HepG2 (cell line): ENCODE measurements around the gene PTGR3. TPM values are rescaled to one million over a fixed set of nuclear protein-coding genes. Genes with fewer than 3 reads are reported as not detected.

Experiments used
- GATA4 ChIP-seq: sonication (generic); IDR thresholded peaks from 2 replicates; pipeline ENCODE4 v1.6.1; 2016; ENCODE audit warnings: antibody characterized with exemption, low read depth, borderline replicate concordance
- GZF1 ChIP-seq: sonication (generic); formaldehyde crosslinking; IDR thresholded peaks from 2 replicates; pipeline ENCODE4 v1.5.1; 2020; ENCODE audit warnings: mild to moderate bottlenecking, missing genetic modification reagents
- KDM4B ChIP-seq: sonication (generic); formaldehyde crosslinking; IDR thresholded peaks from 2 replicates; pipeline ENCODE4 v1.4.0; 2020; ENCODE audit warnings: missing genetic modification reagents
- KLF6 ChIP-seq: IDR thresholded peaks from 2 replicates; pipeline ENCODE4 v1.8.0; 2016; ENCODE audit warnings: missing biosample characterization, missing genetic modification reagents
- KMT2A ChIP-seq: sonication (generic); formaldehyde crosslinking; IDR thresholded peaks from 2 replicates; pipeline ENCODE4 v1.4.0; 2020; ENCODE audit warnings: missing genetic modification reagents
- RBM39 ChIP-seq: fragments of 200-400 bp; formaldehyde crosslinking; IDR thresholded peaks from one replicate; pipeline ENCODE4 v1.6.1; 2018; ENCODE audit warnings: antibody characterized with exemption, mild to moderate bottlenecking, low read depth, low read length; ENCODE audit not compliant: poor library complexity, severe bottlenecking
- STAG1 ChIP-seq: sonication (generic); formaldehyde crosslinking; IDR thresholded peaks from 2 replicates; pipeline ENCODE4 v1.4.0; 2020; ENCODE audit warnings: missing genetic modification reagents
- YEATS4 ChIP-seq: sonication (generic); formaldehyde crosslinking; IDR thresholded peaks from 2 replicates; pipeline ENCODE4 v1.4.0; 2020; ENCODE audit warnings: missing genetic modification reagents, borderline replicate concordance
- ZFP1 ChIP-seq: IDR thresholded peaks from 2 replicates; pipeline ENCODE4 v1.6.1; 2016
- ZFY ChIP-seq: sonication (generic); formaldehyde crosslinking; IDR thresholded peaks from 2 replicates; pipeline ENCODE4 v1.4.0; 2020; ENCODE audit warnings: missing genetic modification reagents
- ZNF292 ChIP-seq: sonication (generic); formaldehyde crosslinking; IDR thresholded peaks from 2 replicates; pipeline ENCODE4 v1.8.1; 2022; ENCODE audit warnings: mild to moderate bottlenecking, low read depth, missing genetic modification reagents, borderline replicate concordance
- ZNF446 ChIP-seq: sonication (generic); formaldehyde crosslinking; IDR thresholded peaks from 2 replicates; pipeline ENCODE4 v1.5.0; 2020; ENCODE audit warnings: mild to moderate bottlenecking, missing genetic modification reagents
- ZNF547 ChIP-seq: sonication (generic); formaldehyde crosslinking; IDR thresholded peaks from 2 replicates; pipeline ENCODE4 v1.5.1; 2020; ENCODE audit warnings: mild to moderate bottlenecking, missing genetic modification reagents
- ZNF674 ChIP-seq: sonication (generic); formaldehyde crosslinking; IDR thresholded peaks from 2 replicates; pipeline ENCODE4 v1.5.0; 2020; ENCODE audit warnings: low read depth, mild to moderate bottlenecking, missing genetic modification reagents
- ZSCAN29 ChIP-seq: sonication (generic); formaldehyde crosslinking; conservative IDR thresholded peaks from 2 replicates; pipeline ENCODE4 v1.4.0; 2020; ENCODE audit warnings: mild to moderate bottlenecking, missing genetic modification reagents
- polyA plus RNA-seq, 8 experiments: library from polyadenylated mRNA; depleted of rRNA in 3 of 8; stranded (reverse) in 7 of 8; unstranded in 1 of 8; fragments of >200 nt; fragmentation: Illumina TruSeq in 4 of 8; extraction: Trizol in 4 of 8; gene quantifications; 2 replicates each; pipeline versions ENCODE4 v1.2.1 to v1.2.3, GENCODE V29; 2011 to 2016; ENCODE audit warnings: low read depth in 4 of 8, missing spikeins in 1 of 8, mixed read lengths in 1 of 8; ENCODE audit not compliant: insufficient read depth in 1 of 8
- total RNA-seq, 5 experiments: library from RNA; depleted of rRNA; stranded (reverse); fragments of >200 nt; fragmentation: Illumina TruSeq; extraction: Trizol; gene quantifications; 2 replicates each; pipeline ENCODE4 v1.2.3, GENCODE V29; 2016; ENCODE audit warnings: low read depth in 1 of 5
- TF ChIP-seq, protein P1 (sequence below): sonication (generic); formaldehyde crosslinking; IDR thresholded peaks from 2 replicates; pipeline ENCODE4 v1.4.0; 2020; ENCODE audit warnings: missing genetic modification reagents
- TF ChIP-seq, protein P2 (sequence below): sonication (generic); formaldehyde crosslinking; IDR thresholded peaks from 2 replicates; pipeline ENCODE4 v1.8.1; 2023; ENCODE audit warnings: mild to moderate bottlenecking, moderate library complexity, missing genetic modification reagents
- TF ChIP-seq, protein P3 (sequence below): sonication (generic); formaldehyde crosslinking; IDR thresholded peaks from 2 replicates; pipeline ENCODE4 v1.4.0; 2020; ENCODE audit warnings: mild to moderate bottlenecking, missing genetic modification reagents
- TF ChIP-seq, protein P4 (sequence below): sonication (generic); formaldehyde crosslinking; IDR thresholded peaks from 2 replicates; pipeline ENCODE4 v1.8.1; 2023; ENCODE audit warnings: mild to moderate bottlenecking, missing genetic modification reagents
- TF ChIP-seq, protein P5 (sequence below): sonication (generic); formaldehyde crosslinking; IDR thresholded peaks from 2 replicates; pipeline ENCODE4 v1.4.0; 2020; ENCODE audit warnings: missing genetic modification reagents, borderline replicate concordance

PTGR3 gene
- total and polyA plus RNA-seq, 2 of the 13 experiments (the other 11 are each of a cell fraction or from before 2014, with no cell fraction given), result 11.5 to 25.3 TPM

DNA sequence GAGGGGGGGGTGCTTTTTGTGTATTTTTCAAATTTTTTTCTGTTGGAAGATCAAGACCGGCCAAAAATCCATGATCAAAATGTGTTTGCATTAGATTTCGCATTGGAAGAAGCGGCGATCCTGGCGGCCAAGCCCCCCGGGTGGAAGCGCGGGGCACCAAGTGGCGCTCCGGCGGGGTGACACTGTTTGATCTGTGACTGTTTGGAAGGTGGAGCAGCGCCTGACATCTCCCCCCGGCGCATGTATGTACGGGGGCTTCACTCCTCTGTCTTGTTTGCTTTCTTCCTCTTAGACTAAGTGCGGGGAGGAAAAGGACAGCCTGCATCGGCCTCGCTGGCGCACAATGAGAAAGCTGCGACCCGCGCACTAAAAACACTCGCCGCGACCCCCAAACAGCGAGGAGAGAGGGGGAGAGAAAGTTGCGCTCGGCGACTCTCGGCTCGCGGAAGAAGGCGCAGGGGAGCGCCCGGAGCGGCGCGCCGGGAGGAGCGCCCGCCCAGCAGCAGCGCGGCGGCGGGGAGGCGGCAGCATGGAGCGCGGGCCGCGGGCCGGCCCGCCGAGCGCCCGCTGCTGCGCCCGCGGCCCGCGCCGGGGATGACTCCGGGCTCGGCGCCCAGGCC is 2.2 kb upstream of the PTGR3 start (continued):
- no peak for TF ChIP-seq STAG1
- TF ChIP-seq ZNF547 (CRISPR knock-in tag), result no peak
- TF ChIP-seq, protein P1, sequence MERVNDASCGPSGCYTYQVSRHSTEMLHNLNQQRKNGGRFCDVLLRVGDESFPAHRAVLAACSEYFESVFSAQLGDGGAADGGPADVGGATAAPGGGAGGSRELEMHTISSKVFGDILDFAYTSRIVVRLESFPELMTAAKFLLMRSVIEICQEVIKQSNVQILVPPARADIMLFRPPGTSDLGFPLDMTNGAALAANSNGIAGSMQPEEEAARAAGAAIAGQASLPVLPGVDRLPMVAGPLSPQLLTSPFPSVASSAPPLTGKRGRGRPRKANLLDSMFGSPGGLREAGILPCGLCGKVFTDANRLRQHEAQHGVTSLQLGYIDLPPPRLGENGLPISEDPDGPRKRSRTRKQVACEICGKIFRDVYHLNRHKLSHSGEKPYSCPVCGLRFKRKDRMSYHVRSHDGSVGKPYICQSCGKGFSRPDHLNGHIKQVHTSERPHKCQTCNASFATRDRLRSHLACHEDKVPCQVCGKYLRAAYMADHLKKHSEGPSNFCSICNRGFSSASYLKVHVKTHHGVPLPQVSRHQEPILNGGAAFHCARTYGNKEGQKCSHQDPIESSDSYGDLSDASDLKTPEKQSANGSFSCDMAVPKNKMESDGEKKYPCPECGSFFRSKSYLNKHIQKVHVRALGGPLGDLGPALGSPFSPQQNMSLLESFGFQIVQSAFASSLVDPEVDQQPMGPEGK (CRISPR knock-in tag), result peak; percentile 58
- TF ChIP-seq GATA4, result no peak
- TF ChIP-seq KLF6 (CRISPR knock-in tag), result no peak
- no peak for TF ChIP-seq KDM4B (CRISPR knock-in tag)
- TF ChIP-seq, protein P2, sequence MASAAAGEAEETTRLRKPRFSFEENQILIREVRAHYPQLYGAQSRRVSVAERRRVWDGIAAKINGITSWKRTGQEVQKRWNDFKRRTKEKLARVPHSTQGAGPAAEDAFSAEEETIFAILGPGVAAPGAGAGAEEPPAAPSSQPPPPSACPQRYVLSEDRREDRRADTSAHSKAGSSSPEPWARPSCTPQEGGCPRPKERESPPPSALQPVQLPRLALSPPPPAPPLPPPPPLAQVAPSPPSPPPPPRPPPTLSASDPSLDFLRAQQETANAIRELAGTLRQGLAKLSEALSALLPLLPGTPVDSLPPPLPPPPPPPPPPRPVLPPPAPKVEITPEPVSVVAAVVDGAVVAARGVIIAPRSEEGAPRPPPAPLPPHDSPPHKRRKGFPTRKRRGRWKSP (CRISPR knock-in tag), result peak; percentile 89
- TF ChIP-seq GZF1 (CRISPR knock-in tag), result no peak
- TF ChIP-seq, protein P3, sequence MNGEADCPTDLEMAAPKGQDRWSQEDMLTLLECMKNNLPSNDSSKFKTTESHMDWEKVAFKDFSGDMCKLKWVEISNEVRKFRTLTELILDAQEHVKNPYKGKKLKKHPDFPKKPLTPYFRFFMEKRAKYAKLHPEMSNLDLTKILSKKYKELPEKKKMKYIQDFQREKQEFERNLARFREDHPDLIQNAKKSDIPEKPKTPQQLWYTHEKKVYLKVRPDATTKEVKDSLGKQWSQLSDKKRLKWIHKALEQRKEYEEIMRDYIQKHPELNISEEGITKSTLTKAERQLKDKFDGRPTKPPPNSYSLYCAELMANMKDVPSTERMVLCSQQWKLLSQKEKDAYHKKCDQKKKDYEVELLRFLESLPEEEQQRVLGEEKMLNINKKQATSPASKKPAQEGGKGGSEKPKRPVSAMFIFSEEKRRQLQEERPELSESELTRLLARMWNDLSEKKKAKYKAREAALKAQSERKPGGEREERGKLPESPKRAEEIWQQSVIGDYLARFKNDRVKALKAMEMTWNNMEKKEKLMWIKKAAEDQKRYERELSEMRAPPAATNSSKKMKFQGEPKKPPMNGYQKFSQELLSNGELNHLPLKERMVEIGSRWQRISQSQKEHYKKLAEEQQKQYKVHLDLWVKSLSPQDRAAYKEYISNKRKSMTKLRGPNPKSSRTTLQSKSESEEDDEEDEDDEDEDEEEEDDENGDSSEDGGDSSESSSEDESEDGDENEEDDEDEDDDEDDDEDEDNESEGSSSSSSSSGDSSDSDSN, result peak; percentile 16; the same call in 1 of the 2 replicates
- TF ChIP-seq, protein P4, sequence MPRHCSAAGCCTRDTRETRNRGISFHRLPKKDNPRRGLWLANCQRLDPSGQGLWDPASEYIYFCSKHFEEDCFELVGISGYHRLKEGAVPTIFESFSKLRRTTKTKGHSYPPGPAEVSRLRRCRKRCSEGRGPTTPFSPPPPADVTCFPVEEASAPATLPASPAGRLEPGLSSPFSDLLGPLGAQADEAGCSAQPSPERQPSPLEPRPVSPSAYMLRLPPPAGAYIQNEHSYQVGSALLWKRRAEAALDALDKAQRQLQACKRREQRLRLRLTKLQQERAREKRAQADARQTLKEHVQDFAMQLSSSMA (CRISPR knock-in tag), result no peak
- 0 out of 2 replicates have a peak, but pooled peaks have one; percentile 9 for TF ChIP-seq YEATS4
- peak; percentile 13; the same call in 1 of the 2 replicates for TF ChIP-seq ZNF292 (CRISPR knock-in tag)
- TF ChIP-seq ZFP1 (CRISPR knock-in tag), result no peak
- TF ChIP-seq, protein P5, sequence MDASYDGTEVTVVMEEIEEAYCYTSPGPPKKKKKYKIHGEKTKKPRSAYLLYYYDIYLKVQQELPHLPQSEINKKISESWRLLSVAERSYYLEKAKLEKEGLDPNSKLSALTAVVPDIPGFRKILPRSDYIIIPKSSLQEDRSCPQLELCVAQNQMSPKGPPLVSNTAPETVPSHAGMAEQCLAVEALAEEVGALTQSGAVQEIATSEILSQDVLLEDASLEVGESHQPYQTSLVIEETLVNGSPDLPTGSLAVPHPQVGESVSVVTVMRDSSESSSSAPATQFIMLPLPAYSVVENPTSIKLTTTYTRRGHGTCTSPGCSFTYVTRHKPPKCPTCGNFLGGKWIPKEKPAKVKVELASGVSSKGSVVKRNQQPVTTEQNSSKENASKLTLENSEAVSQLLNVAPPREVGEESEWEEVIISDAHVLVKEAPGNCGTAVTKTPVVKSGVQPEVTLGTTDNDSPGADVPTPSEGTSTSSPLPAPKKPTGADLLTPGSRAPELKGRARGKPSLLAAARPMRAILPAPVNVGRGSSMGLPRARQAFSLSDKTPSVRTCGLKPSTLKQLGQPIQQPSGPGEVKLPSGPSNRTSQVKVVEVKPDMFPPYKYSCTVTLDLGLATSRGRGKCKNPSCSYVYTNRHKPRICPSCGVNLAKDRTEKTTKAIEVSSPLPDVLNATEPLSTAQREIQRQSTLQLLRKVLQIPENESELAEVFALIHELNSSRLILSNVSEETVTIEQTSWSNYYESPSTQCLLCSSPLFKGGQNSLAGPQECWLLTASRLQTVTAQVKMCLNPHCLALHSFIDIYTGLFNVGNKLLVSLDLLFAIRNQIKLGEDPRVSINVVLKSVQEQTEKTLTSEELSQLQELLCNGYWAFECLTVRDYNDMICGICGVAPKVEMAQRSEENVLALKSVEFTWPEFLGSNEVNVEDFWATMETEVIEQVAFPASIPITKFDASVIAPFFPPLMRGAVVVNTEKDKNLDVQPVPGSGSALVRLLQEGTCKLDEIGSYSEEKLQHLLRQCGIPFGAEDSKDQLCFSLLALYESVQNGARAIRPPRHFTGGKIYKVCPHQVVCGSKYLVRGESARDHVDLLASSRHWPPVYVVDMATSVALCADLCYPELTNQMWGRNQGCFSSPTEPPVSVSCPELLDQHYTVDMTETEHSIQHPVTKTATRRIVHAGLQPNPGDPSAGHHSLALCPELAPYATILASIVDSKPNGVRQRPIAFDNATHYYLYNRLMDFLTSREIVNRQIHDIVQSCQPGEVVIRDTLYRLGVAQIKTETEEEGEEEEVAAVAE, result no peak
- no peak for TF ChIP-seq ZNF674
- TF ChIP-seq ZSCAN29, result no peak
- peak; percentile 39 for TF ChIP-seq RBM39
- TF ChIP-seq ZNF446 (CRISPR knock-in tag), result no peak
- TF ChIP-seq ZFY (CRISPR knock-in tag), result peak; percentile 12
- 0 out of 2 replicates have a peak, but pooled peaks have one; percentile 37 for TF ChIP-seq KMT2A
